Measurements from ENCODE around the gene TBXT.
"Not testable (repeated sequence)": the region's sequence is repeated elsewhere in the genome, so short reads cannot be mapped to it uniquely, and the experiment has no call there.

Gene TBXT

GRCh38 chr6:166167801-166168615 lies at the start of gene TBXT:
Gene TBXT, minus strand, starts transcription at chr6:166167851. Its CDS starts 260 bp downstream, at chr6:166167591.
- peak; percentile 39 for DNase-seq (ENCODE audit: low spot score)

GRCh38 chr6:166207284-166207561 lies 39.6 kb upstream of the TBXT start:
- no peak for DNase-seq (ENCODE audit: low spot score)

GRCh38 chr6:166206510-166207283 lies 39.0 kb upstream of the TBXT start:
- no peak for DNase-seq (ENCODE audit: low spot score)

- no peak for DNase-seq (ENCODE audit: low spot score)
Measured at GRCh38 chr6:166206066-166206465, 38.4 kb upstream of the TBXT start.

GRCh38 chr6:166204852-166205650 lies 37.4 kb upstream of the TBXT start:
- DNase-seq (ENCODE audit: low spot score): no peak

GRCh38 chr6:166203641-166204222 lies 36.1 kb upstream of the TBXT start:
- DNase-seq (ENCODE audit: low spot score): no peak

- no peak for DNase-seq (ENCODE audit: low spot score)
Measured at GRCh38 chr6:166203003-166203640, 35.5 kb upstream of the TBXT start.

GRCh38 chr6:166202321-166202733 lies 34.7 kb upstream of the TBXT start:
- DNase-seq (ENCODE audit: low spot score): peak; percentile 9

GRCh38 chr6:166201878-166202277 lies 34.2 kb upstream of the TBXT start:
- no peak for DNase-seq (ENCODE audit: low spot score)

- no peak for DNase-seq (ENCODE audit: low spot score)
Measured at GRCh38 chr6:166197361-166197760, 29.7 kb upstream of the TBXT start.

- no peak for DNase-seq (ENCODE audit: low spot score)
Measured at GRCh38 chr6:166195860-166196238, 28.2 kb upstream of the TBXT start.

- no peak for DNase-seq (ENCODE audit: low spot score)
Measured at GRCh38 chr6:166194914-166195859, 27.5 kb upstream of the TBXT start.

- no peak for DNase-seq (ENCODE audit: low spot score)
Measured at GRCh38 chr6:166192557-166192956, 24.9 kb upstream of the TBXT start.

- no peak for DNase-seq (ENCODE audit: low spot score)
Measured at GRCh38 chr6:166192136-166192535, 24.5 kb upstream of the TBXT start.

GRCh38 chr6:166179704-166180103 lies 12.1 kb upstream of the TBXT start:
- no peak for DNase-seq (ENCODE audit: low spot score)

- DNase-seq (ENCODE audit: low spot score): no peak
Measured at GRCh38 chr6:166176106-166176505, 8.5 kb upstream of the TBXT start.

- DNase-seq (ENCODE audit: low spot score): not testable (repeated sequence)
Measured at GRCh38 chr6:166175093-166175492, 7.4 kb upstream of the TBXT start.

GRCh38 chr6:166174031-166174430 lies 6.4 kb upstream of the TBXT start:
- no peak for DNase-seq (ENCODE audit: low spot score)

- peak; percentile 58 for DNase-seq (ENCODE audit: low spot score)
Measured at GRCh38 chr6:166173281-166173951, 5.8 kb upstream of the TBXT start.

- no peak for DNase-seq (ENCODE audit: low spot score)
Measured at GRCh38 chr6:166172546-166172945, 4.9 kb upstream of the TBXT start.
